ENCODE data around the gene EXOC3L1. TPM values are rescaled to one million over a fixed set of nuclear protein-coding genes. Genes with fewer than 3 reads are reported as not detected.

The EXOC3L1 gene
- total RNA-seq, 4 donors from 2014 or later: 0.29 to 5.1 (median 1.8) TPM

DNA sequence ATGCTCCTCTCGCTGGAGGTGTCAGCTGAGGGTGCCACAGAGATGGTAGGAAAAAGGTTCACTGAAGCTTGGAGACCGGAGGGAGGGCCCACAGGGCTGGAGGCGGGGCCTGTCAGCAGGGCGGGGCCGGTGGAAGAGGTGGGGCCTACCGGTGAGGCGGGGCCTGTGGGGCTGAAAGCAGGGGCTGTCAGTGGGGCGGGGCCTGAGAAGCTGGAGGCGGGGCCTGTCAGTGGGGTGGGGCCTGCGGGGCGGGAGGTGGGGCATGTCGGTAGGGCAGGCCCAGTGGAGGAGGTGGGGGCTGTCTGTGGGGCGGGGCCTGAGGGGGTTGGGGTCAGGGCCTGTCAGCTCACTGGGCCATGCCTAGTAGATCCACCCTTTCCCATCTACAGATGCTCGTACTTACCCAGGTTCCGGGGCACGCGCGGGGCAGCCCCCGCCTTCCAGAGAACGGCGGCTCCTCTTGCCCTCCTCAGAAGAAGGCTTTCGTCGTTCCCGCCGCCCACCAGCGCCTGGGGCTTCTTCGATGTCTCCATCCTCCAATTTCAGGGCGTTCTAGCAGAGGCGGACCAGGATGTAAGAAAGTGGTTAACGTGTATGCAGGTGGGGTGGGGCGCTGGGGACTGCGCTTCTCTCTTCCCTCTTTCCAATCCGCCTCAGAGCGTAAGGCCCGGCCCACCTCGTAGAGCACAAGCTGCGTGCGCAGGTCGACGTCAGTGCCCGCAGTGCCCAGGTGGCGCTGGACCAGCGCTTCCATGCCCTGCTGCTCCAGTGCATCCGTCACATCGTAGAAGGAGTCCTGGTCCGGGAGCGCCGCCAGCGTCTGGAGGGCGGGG, 46.8 kb upstream of the EXOC3L1 start:
- Histone ChIP-seq H3K9me3 (no peaks in the 10 kb centered on the region), H3K36me3 (no peaks in the 10 kb centered on the region), H3K4me3 (no peak overlapping the region), H3K4me1 (peaks cover 0 to 6% of the 10 kb centered on the region in 2 donors), H3K27ac (no peak overlapping the region), H3K27me3 (no peaks in the 10 kb centered on the region)
- no peak for TF ChIP-seq POLR2A (IDR thresholded peaks at IDR 0.05)
- TF ChIP-seq, protein P1, sequence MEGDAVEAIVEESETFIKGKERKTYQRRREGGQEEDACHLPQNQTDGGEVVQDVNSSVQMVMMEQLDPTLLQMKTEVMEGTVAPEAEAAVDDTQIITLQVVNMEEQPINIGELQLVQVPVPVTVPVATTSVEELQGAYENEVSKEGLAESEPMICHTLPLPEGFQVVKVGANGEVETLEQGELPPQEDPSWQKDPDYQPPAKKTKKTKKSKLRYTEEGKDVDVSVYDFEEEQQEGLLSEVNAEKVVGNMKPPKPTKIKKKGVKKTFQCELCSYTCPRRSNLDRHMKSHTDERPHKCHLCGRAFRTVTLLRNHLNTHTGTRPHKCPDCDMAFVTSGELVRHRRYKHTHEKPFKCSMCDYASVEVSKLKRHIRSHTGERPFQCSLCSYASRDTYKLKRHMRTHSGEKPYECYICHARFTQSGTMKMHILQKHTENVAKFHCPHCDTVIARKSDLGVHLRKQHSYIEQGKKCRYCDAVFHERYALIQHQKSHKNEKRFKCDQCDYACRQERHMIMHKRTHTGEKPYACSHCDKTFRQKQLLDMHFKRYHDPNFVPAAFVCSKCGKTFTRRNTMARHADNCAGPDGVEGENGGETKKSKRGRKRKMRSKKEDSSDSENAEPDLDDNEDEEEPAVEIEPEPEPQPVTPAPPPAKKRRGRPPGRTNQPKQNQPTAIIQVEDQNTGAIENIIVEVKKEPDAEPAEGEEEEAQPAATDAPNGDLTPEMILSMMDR (IDR thresholded peaks at IDR 0.05): no peak
- intact Hi-C loops (cut with DNase I; ENCODE audit: low total_unique reads): no loop called here
- peak in 1 of 2 donors; percentile 44 for DNase-seq

DNA sequence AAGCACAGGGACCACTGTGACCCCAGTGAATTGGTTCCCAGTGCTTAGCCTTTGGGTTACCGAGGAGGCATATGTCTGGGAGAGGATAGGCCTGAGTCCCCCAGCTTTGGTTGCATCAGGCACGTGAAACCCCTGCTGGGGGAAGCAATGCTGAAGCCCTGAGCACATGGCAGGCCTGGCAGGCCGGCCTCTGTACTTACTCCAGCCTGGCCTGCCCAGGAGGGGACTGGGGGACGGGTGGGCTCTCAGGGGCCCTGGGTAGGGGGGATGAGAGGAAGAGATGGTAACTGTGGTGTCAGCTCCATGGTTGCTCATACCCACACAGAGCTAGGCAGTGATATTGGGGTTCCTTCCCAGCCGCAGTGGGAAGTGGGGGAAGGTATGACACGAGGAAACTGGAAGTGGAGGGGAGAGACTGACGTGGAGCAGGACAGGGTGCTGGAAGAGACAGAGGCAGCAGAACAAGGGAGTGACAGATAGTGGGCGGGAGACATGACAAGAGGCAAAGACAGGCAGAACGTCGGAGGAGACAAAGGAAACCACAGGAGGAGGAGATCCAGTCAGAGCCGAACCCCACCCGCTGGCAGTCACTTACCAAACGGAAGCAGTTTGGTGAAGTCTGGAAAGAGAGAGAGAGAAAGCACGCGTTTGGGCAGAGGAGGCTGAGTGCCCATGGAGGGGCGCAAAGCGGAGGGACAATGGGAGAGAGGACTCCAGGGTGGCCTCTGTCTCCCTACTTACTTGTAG, 46.1 kb upstream of the EXOC3L1 start:
- no peak overlapping the region for H3K27ac ChIP-seq
- H3K4me3 ChIP-seq: no peak overlapping the region
- H3K9me3 ChIP-seq: no peaks in the 10 kb centered on the region
- intact Hi-C loops (cut with DNase I; ENCODE audit: low total_unique reads): no loop called here
- DNase-seq: no peak
- no peaks in the 10 kb centered on the region for H3K27me3 ChIP-seq
- no peaks in the 10 kb centered on the region for H3K36me3 ChIP-seq
- H3K4me1 ChIP-seq: peaks cover 0 to 6% of the 10 kb centered on the region in 2 donors
- no peak for TF ChIP-seq POLR2A (IDR thresholded peaks at IDR 0.05)
- TF ChIP-seq, protein P1 (IDR thresholded peaks at IDR 0.05): no peak

DNA sequence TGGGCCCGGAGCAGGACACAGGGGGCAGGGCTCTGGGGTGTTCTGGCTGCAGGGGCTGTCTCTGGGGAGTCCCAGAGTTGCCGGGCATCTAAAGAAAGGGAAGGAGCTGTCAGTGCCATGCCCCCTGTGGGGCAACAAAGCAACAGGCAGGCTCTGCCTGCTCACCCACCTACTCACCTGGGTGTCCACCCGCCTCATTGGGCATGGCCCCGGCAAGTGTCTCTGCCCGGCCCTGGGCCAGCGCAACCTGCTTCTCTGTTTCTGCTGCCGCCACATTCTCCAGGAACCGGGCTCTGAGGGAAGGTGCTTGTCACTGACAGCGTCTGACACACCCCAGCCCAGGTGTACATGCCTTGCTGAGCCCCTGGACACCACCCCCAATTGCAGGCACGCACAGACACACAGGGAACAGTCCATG, 44.3 kb upstream of the EXOC3L1 start:
- H3K9me3 ChIP-seq: no peaks in the 10 kb centered on the region
- intact Hi-C loops (cut with DNase I; ENCODE audit: low total_unique reads): no loop called here
- no peaks in the 10 kb centered on the region for H3K36me3 ChIP-seq
- TF ChIP-seq, protein P1 (IDR thresholded peaks at IDR 0.05): no peak
- TF ChIP-seq POLR2A (IDR thresholded peaks at IDR 0.05): no peak
- no peak overlapping the region for H3K27ac ChIP-seq
- no peaks in the 10 kb centered on the region for H3K4me1 ChIP-seq
- DNase-seq: no peak
- H3K4me3 ChIP-seq: no peak overlapping the region
- no peaks in the 10 kb centered on the region for H3K27me3 ChIP-seq

DNA sequence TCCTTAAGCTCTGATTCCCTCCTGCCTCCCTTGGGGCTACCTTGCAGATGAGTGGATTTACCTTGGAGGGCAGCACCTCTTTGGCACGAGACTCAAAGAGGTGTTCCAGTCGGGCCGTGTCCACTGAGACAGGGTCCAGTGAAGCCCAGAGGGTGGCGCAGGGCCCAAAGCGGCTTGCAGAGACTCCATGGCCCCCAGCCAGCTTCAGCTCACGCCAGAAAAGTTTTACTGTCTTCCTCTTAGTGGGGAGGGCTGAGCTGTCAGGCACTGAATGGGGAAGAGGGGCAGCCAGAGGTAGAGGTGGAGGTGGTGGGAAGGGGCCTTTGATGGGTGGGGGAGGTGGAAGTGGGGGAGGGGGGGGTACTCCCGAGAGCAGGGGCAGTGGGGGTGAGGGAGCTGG, 43.7 kb upstream of the EXOC3L1 start:
- TF ChIP-seq, protein P1 (IDR thresholded peaks at IDR 0.05): no peak
- no peak for TF ChIP-seq POLR2A (IDR thresholded peaks at IDR 0.05)
- H3K27me3 ChIP-seq: no peaks in the 10 kb centered on the region
- no peak for DNase-seq
- H3K9me3 ChIP-seq: no peaks in the 10 kb centered on the region
- no peak overlapping the region for H3K4me3 ChIP-seq
- H3K27ac ChIP-seq: no peak overlapping the region
- H3K4me1 ChIP-seq: no peaks in the 10 kb centered on the region
- intact Hi-C loops (cut with DNase I; ENCODE audit: low total_unique reads): no loop called here
- H3K36me3 ChIP-seq: no peaks in the 10 kb centered on the region
